HEK293T (cell line): ENCODE measurements around the gene CREB3L1.

Experiments
- CTCF ChIA-PET: fragments of 350-600 bp; formaldehyde crosslinking; extraction: SDS; loops from one replicate; lab custom pipeline; 2021; ENCODE audit warnings: antibody characterized with exemption, inconsistent platforms; lab: Yijun Ruan, JAX
- POLR2A ChIA-PET: fragments of 350-600 bp; formaldehyde crosslinking; extraction: SDS; loops from one replicate; lab custom pipeline; 2020; ENCODE audit warnings: antibody characterized with exemption, inconsistent platforms; lab: Yijun Ruan, JAX
- DNase-seq: peaks from one replicate; pipeline ENCODE4 v3.0.0; 2012; ENCODE audit warnings: mixed read lengths; ENCODE audit errors: extremely low spot score
- ARNT ChIP-seq: fragments of 450-650 bp; IDR thresholded peaks from 2 replicates; pipeline ENCODE4 v1.6.1; 2017; ENCODE audit warnings: mild to moderate bottlenecking
- BHLHE40 ChIP-seq: fragments of 450-650 bp; IDR thresholded peaks from 2 replicates; pipeline ENCODE4 v1.6.1; 2016; ENCODE audit warnings: mild to moderate bottlenecking, moderate library complexity, borderline replicate concordance
- CTBP1 ChIP-seq: fragments of 450-650 bp; IDR thresholded peaks from 2 replicates; pipeline ENCODE4 v1.6.1; 2016; ENCODE audit warnings: borderline replicate concordance
- ELF4 ChIP-seq: fragments of 450-650 bp; IDR thresholded peaks from 2 replicates; pipeline ENCODE4 v1.6.1; 2017; ENCODE audit warnings: antibody characterized with exemption
- FOXA1 ChIP-seq: fragments of 450-650 bp; IDR thresholded peaks from 2 replicates; pipeline ENCODE4 v1.6.1; 2016; ENCODE audit warnings: mild to moderate bottlenecking
- FOXK2 ChIP-seq: fragments of 450-650 bp; IDR thresholded peaks from 2 replicates; pipeline ENCODE4 v1.6.1; 2016; ENCODE audit warnings: mild to moderate bottlenecking
- FOXM1 ChIP-seq: fragments of 450-650 bp; IDR thresholded peaks from 2 replicates; pipeline ENCODE4 v1.6.1; 2017; ENCODE audit warnings: mild to moderate bottlenecking, borderline replicate concordance
- HDGF ChIP-seq: fragments of 450-650 bp; IDR thresholded peaks from 2 replicates; pipeline ENCODE4 v1.6.1; 2017; ENCODE audit warnings: antibody characterized with exemption, borderline replicate concordance
- L3MBTL2 ChIP-seq: fragments of 450-650 bp; conservative IDR thresholded peaks from 2 replicates; pipeline ENCODE4 v1.6.1; 2016; ENCODE audit warnings: mild to moderate bottlenecking
- LEF1 ChIP-seq: fragments of 450-650 bp; IDR thresholded peaks from 2 replicates; pipeline ENCODE4 v1.6.1; 2017; ENCODE audit warnings: mild to moderate bottlenecking, borderline replicate concordance
- NFRKB ChIP-seq: fragments of 450-650 bp; IDR thresholded peaks from 2 replicates; pipeline ENCODE4 v1.6.1; 2016; ENCODE audit warnings: mild to moderate bottlenecking, moderate library complexity
- PKNOX1 ChIP-seq: fragments of 450-650 bp; IDR thresholded peaks from 2 replicates; pipeline ENCODE4 v1.6.1; 2016
- SP1 ChIP-seq: fragments of 450-650 bp; IDR thresholded peaks from 2 replicates; pipeline ENCODE4 v1.6.1; 2017
- SUZ12 ChIP-seq: fragments of 450-650 bp; IDR thresholded peaks from 2 replicates; pipeline ENCODE4 v1.6.1; 2016; ENCODE audit warnings: mild to moderate bottlenecking
- TARDBP ChIP-seq: fragments of 450-650 bp; IDR thresholded peaks from 2 replicates; pipeline ENCODE4 v1.6.1; 2016
- ZNF384 ChIP-seq: fragments of 450-650 bp; IDR thresholded peaks from 2 replicates; pipeline ENCODE4 v1.6.1; 2016

The CREB3L1 gene

GRCh38 chr11:46294365-46295309 lies 17.2 kb downstream of the CREB3L1 start:
- POLR2A ChIA-PET: interaction anchor here (0.8 to 4.2 kb wide), 7 partner anchors 17 to 299 kb away, joined by 3 to 68 read pairs (median 8); partner anchors contain the start of genes AMBRA1 and CREB3L1
- CTCF ChIA-PET: interaction anchor here (0.6 to 4.7 kb wide), 10 partner anchors 10 to 192 kb away, joined by 3 to 41 read pairs (median 9); partner anchors contain the start of gene CREB3L1
- TF ChIP-seq FOXA1: no peak
- TF ChIP-seq SUZ12: no peak
- TF ChIP-seq TARDBP: no peak
- TF ChIP-seq L3MBTL2: no peak
- no peak for TF ChIP-seq HDGF
- TF ChIP-seq LEF1: no peak
- no peak for TF ChIP-seq FOXK2
- no peak for TF ChIP-seq CTBP1
- no peak for TF ChIP-seq ARNT
- TF ChIP-seq NFRKB: no peak
- no peak for TF ChIP-seq ZNF384
- DNase-seq: no peak

GRCh38 chr11:46295312-46296058 lies 18.0 kb downstream of the CREB3L1 start:
- peak; percentile 92 for TF ChIP-seq L3MBTL2
- TF ChIP-seq FOXK2: no peak
- peak; percentile 49; the same call in 1 of the 2 replicates for TF ChIP-seq PKNOX1
- TF ChIP-seq HDGF: no peak
- TF ChIP-seq SP1: no peak
- TF ChIP-seq SUZ12: no peak
- POLR2A ChIA-PET: interaction anchor here (0.6 to 4.2 kb wide), 12 partner anchors 8 to 298 kb away, joined by 3 to 68 read pairs (median 6); partner anchors contain the start of genes AMBRA1 and CREB3L1
- CTCF ChIA-PET: interaction anchor here (0.6 to 4.7 kb wide), 10 partner anchors 9 to 193 kb away, joined by 3 to 41 read pairs (median 8); partner anchors contain the start of gene CREB3L1
- DNase-seq: peak; percentile 93

GRCh38 chr11:46296059-46296527 lies 18.6 kb downstream of the CREB3L1 start:
- ChIA-PET CTCF (interaction anchor here (0.8 to 4.7 kb wide), 12 partner anchors 8 to 87 kb away, joined by 3 to 41 read pairs (median 5); partner anchors contain the start of gene CREB3L1), POLR2A (interaction anchor here (0.6 to 4.2 kb wide), 13 partner anchors 8 to 298 kb away, joined by 3 to 68 read pairs (median 5); partner anchors contain the start of genes AMBRA1 and CREB3L1)
- TF ChIP-seq LEF1: no peak
- no peak for TF ChIP-seq SUZ12
- no peak for TF ChIP-seq L3MBTL2
- TF ChIP-seq CTBP1: no peak
- TF ChIP-seq BHLHE40: no peak
- TF ChIP-seq FOXK2: no peak
- TF ChIP-seq FOXA1: no peak
- TF ChIP-seq PKNOX1: no peak
- TF ChIP-seq TARDBP: no peak
- no peak for TF ChIP-seq ZNF384
- no peak for TF ChIP-seq HDGF
- no peak for DNase-seq

GRCh38 chr11:46296528-46297448 lies 19.3 kb downstream of the CREB3L1 start:
- CTCF ChIA-PET: interaction anchor here (0.6 to 4.7 kb wide), 11 partner anchors 7 to 57 kb away, joined by 3 to 41 read pairs (median 5); partner anchors contain the start of gene CREB3L1
- no peak for TF ChIP-seq SUZ12
- no peak for TF ChIP-seq TARDBP
- TF ChIP-seq ZNF384: no peak
- no peak for TF ChIP-seq FOXK2
- TF ChIP-seq SP1: no peak
- no peak for TF ChIP-seq FOXA1
- TF ChIP-seq ELF4: no peak
- no peak for TF ChIP-seq PKNOX1
- TF ChIP-seq ARNT: no peak
- no peak for TF ChIP-seq HDGF
- TF ChIP-seq CTBP1: no peak
- no peak for TF ChIP-seq L3MBTL2
- no peak for TF ChIP-seq FOXM1
- no peak for TF ChIP-seq LEF1
- no peak for TF ChIP-seq BHLHE40
- TF ChIP-seq NFRKB: no peak
- peak; percentile 61 for DNase-seq
- POLR2A ChIA-PET: interaction anchor here (1.1 to 4.2 kb wide), 6 partner anchors 12 to 56 kb away, joined by 3 to 68 read pairs (median 8); partner anchors contain the start of gene CREB3L1
